IMR-90 (cell line): ENCODE results near the gene CDKN1A.

Experiments
- CEBPB ChIP-seq: IDR thresholded peaks from 2 replicates; pipeline ENCODE4 v1.6.1; 2012; ENCODE audit warnings: low read depth, low read length, improper control_type of control experiment
- CHD1 ChIP-seq: IDR thresholded peaks from 2 replicates; pipeline ENCODE4 v1.6.1; 2012; ENCODE audit warnings: low read depth, low read length, improper control_type of control experiment
- CTCF ChIP-seq: conservative IDR thresholded peaks from 2 replicates; pipeline ENCODE4 v1.5.1; 2012; ENCODE audit warnings: mild to moderate bottlenecking, low read depth, low read length, improper control_type of control experiment
- ELK1 ChIP-seq: fragments of 150-350 bp; IDR thresholded peaks from 2 replicates; pipeline ENCODE4 v1.6.1; 2016; ENCODE audit warnings: low read depth, mild to moderate bottlenecking, low read length, moderate library complexity, borderline replicate concordance
- FOS ChIP-seq: fragments of 150-350 bp; IDR thresholded peaks from 2 replicates; pipeline ENCODE4 v1.6.1; 2016; ENCODE audit warnings: low read depth, low read length
- MXI1 ChIP-seq: IDR thresholded peaks from 2 replicates; pipeline ENCODE4 v1.6.1; 2012; ENCODE audit warnings: low read depth, mild to moderate bottlenecking, low read length, moderate library complexity, borderline replicate concordance
- NFE2L2 ChIP-seq: fragments of 150-350 bp; IDR thresholded peaks from 2 replicates; pipeline ENCODE4 v1.6.1; 2016; ENCODE audit warnings: low read depth, mild to moderate bottlenecking, low read length
- POLR2A ChIP-seq: IDR thresholded peaks from 2 replicates; pipeline ENCODE4 v1.6.1; 2012; ENCODE audit warnings: mild to moderate bottlenecking, low read depth, low read length
- RAD21 ChIP-seq: IDR thresholded peaks from 2 replicates; pipeline ENCODE4 v1.6.1; 2012; ENCODE audit warnings: low read length, improper control_type of control experiment
- RCOR1 ChIP-seq: IDR thresholded peaks from 2 replicates; pipeline ENCODE4 v1.6.1; 2012; ENCODE audit warnings: mild to moderate bottlenecking, low read length, improper control_type of control experiment; ENCODE audit not compliant: insufficient replicate concordance
- RFX5 ChIP-seq: IDR thresholded peaks from 2 replicates; pipeline ENCODE4 v1.8.0; 2012; ENCODE audit warnings: low read depth, mild to moderate bottlenecking, low read length, moderate library complexity
- SMC3 ChIP-seq: fragments of 150-350 bp; IDR thresholded peaks from 2 replicates; pipeline ENCODE4 v1.6.1; 2016; ENCODE audit warnings: low read depth, mild to moderate bottlenecking, antibody characterized with exemption, low read length, moderate library complexity

- TF ChIP-seq CTCF (no peak), RAD21 (no peak), CHD1 (no peak), POLR2A (no peak), RCOR1 (no peak), CEBPB (no peak), FOS (no peak), MXI1 (no peak), SMC3 (no peak), NFE2L2 (no peak), RFX5 (no peak), ELK1 (no peak)
Observed at GRCh38 chr6:36717871-36718540, 39.5 kb downstream of the CDKN1A start.
